Activated T-helper 17 cell treated with anti-CD3 and anti-CD28 coated beads, Interleukin-2, amount 50 U/mL, for 72 hours (primary cell): ENCODE measurements around the gene FAM186B. TPM values are rescaled to one million over a fixed set of nuclear protein-coding genes. Genes with fewer than 3 reads are reported as not detected.

Experiments
- ATAC-seq: fragments of 150-1000 bp; cut with Tn5 transposase; replicated peaks from 2 replicates; pipeline ENCODE4 v1.10.0; 2021; ENCODE audit warnings: mild to moderate bottlenecking, moderate library complexity
- H3K27ac Mint-ChIP-seq: one replicate; pipeline ENCODE4 v1.8.0; 2022; ENCODE audit warnings: mixed read lengths
- H3K27me3 Mint-ChIP-seq: one replicate; pipeline ENCODE4 v1.8.0; 2022; ENCODE audit warnings: mixed read lengths
- H3K36me3 Mint-ChIP-seq: one replicate; pipeline ENCODE4 v1.8.0; 2022; ENCODE audit warnings: low read depth, mild to moderate bottlenecking, mixed read lengths
- H3K4me1 Mint-ChIP-seq: one replicate; pipeline ENCODE4 v1.8.0; 2022; ENCODE audit warnings: mixed read lengths
- H3K4me3 Mint-ChIP-seq: one replicate; pipeline ENCODE4 v1.8.0; 2022; ENCODE audit warnings: mild to moderate bottlenecking, mixed read lengths
- H3K9me3 Mint-ChIP-seq: one replicate; pipeline ENCODE4 v1.8.0; 2022; ENCODE audit warnings: mixed read lengths
- total RNA-seq, 2 donors: library from RNA; stranded (reverse); gene quantifications; one replicate each; pipeline ENCODE4 v1.2.3, GENCODE V29; 2022

FAM186B gene
- total RNA-seq, 2 donors from 2014 or later = 0.11 TPM; not detected in 1

DNA sequence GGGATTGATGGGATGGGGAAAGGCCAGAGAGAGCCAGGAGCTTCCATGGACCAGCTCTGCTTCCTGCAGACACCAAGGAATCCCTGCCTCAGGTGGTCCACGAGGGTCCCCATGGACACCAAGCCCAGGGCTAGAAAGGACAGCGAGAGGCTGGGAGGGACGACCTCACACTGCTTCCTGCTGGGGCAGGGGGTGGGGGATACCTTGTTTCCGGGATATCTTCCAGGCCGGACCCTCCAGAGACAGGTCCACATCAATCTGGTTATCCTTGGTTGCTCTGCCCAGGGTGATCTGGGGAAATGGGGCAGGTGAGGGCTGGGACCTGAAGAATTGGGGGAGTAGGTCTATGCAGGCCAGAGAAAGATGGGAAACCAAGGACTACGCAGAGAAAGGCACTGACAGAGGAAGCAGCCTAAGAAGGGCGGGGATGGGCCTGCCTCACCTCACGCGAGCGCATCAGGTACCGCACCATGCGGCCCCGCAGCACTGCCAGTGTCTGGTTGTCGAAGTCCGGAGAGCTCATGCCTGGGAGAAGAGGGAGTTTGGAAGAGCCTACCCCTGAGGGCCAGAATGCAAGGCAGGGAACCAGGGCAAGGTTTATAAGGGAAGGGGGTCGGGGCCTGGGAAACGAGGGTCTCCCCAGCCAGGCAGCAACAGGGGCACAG, 46.3 kb downstream of the FAM186B start:
- Mint-ChIP-seq H3K4me3 (no peak overlapping the region), H3K36me3 (peaks cover 64% of the 10 kb centered on the region), H3K4me1 (peaks cover 3% of the 10 kb centered on the region), H3K27me3 (no peaks in the 10 kb centered on the region), H3K9me3 (no peaks in the 10 kb centered on the region), H3K27ac (no peak overlapping the region)
- ATAC-seq = no peak

DNA sequence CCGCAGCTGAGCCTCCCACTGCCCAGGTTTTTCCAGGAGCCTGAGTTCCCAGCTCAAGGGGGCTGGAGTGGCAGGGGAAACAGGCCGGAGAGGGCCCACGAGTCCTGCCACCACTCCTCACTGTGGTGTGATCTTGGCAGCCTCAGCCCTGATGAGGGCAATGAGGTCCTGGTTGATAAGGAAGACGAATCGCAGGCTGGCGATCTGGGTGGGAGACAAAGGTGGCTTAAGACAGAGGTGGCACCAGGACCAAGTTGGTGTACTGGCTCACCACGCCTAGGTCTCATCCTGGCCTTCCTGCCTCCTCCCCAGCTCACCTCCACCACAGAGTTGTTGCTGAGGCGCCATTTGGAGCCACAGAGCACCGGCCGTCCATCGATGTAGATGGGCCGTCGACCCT, 46.9 kb downstream of the FAM186B start:
- H3K27me3 Mint-ChIP-seq = no peaks in the 10 kb centered on the region
- ATAC-seq = no peak
- H3K27ac Mint-ChIP-seq = no peak overlapping the region
- H3K36me3 Mint-ChIP-seq = peaks cover 58% of the 10 kb centered on the region
- no peak overlapping the region for H3K4me3 Mint-ChIP-seq
- no peaks in the 10 kb centered on the region for H3K9me3 Mint-ChIP-seq
- peaks cover 3% of the 10 kb centered on the region for H3K4me1 Mint-ChIP-seq

- Mint-ChIP-seq H3K4me3 (no peak overlapping the region), H3K27me3 (no peaks in the 10 kb centered on the region), H3K9me3 (no peaks in the 10 kb centered on the region), H3K36me3 (peaks cover 56% of the 10 kb centered on the region), H3K27ac (no peak overlapping the region), H3K4me1 (peaks cover 3% of the 10 kb centered on the region)
- ATAC-seq = no peak
Observed at GRCh38 chr12:49557917-49558215, 47.6 kb downstream of the FAM186B start.

GRCh38 chr12:49557187-49557916, 48.1 kb downstream of the FAM186B start:
- Mint-ChIP-seq H3K27ac (peak overlapping the region; percentile 23), H3K27me3 (no peaks in the 10 kb centered on the region), H3K36me3 (peaks cover 51% of the 10 kb centered on the region), H3K4me3 (no peak overlapping the region), H3K4me1 (peaks cover 3% of the 10 kb centered on the region), H3K9me3 (no peaks in the 10 kb centered on the region)
- ATAC-seq = no peak

GRCh38 chr12:49556391-49557186, 48.9 kb downstream of the FAM186B start:
- peak overlapping the region; percentile 23 for H3K27ac Mint-ChIP-seq
- peaks cover 3% of the 10 kb centered on the region for H3K4me1 Mint-ChIP-seq
- no peaks in the 10 kb centered on the region for H3K27me3 Mint-ChIP-seq
- no peaks in the 10 kb centered on the region for H3K9me3 Mint-ChIP-seq
- no peak for ATAC-seq
- H3K36me3 Mint-ChIP-seq = peaks cover 44% of the 10 kb centered on the region
- H3K4me3 Mint-ChIP-seq = no peak overlapping the region

GRCh38 chr12:49555631-49556390, 49.6 kb downstream of the FAM186B start:
- no peak for ATAC-seq

DNA sequence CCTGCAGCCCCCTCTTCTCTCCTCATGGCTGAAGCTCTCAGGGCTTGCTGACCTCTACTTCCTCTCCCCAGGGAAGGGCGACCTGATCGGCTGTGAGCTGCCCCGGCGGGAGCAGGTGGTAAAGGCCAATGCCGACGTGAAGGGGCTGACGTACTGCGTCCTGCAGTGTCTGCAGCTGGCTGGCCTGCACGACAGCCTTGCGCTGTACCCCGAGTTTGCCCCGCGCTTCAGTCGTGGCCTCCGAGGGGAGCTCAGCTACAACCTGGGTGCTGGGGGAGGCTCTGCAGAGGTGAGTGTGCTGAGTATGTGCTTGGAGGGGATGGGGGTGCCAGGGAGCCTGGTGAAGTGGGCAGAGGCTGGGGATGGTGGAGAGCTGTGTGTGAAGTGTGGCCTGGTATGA, 51.2 kb downstream of the FAM186B start:
- H3K9me3 Mint-ChIP-seq = no peaks in the 10 kb centered on the region
- H3K36me3 Mint-ChIP-seq = peaks cover 20% of the 10 kb centered on the region
- H3K4me1 Mint-ChIP-seq = no peaks in the 10 kb centered on the region
- no peak for ATAC-seq
- no peak overlapping the region for H3K4me3 Mint-ChIP-seq
- no peaks in the 10 kb centered on the region for H3K27me3 Mint-ChIP-seq
- H3K27ac Mint-ChIP-seq = no peak overlapping the region

More at GRCh38 chr12:49555631-49556390, 49.6 kb downstream of the FAM186B start:
- Mint-ChIP-seq H3K9me3 (no peaks in the 10 kb centered on the region), H3K27me3 (no peaks in the 10 kb centered on the region), H3K27ac (peak overlapping the region; percentile 23), H3K4me1 (peaks cover under 1% of the 10 kb centered on the region), H3K4me3 (no peak overlapping the region), H3K36me3 (peaks cover 36% of the 10 kb centered on the region)

DNA sequence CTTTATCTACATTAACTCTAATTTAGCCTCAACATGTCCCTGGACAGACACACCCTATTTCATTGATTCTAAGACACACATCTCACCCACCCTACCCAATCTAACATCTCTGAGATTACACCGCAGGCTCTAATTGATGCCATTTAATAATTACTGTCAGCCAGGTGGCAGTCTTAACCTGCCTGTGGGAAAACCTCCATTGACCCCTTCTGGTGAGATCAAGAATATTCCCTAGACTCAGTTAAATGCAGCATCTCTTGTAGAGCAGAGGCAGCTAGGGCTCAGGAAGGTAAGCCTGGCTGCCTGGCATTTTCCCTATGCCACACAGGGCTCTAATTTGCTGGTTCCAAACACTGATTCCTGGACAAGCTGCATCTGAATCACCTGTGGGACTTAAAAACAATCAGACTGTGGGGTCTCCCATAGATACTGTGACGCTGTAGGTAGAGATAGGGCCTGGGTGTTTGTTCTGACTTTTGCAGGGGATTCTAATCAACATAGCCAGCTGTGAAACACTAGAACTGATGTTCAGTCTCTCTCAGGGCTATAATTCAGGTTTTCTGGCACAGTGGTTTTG, 51.8 kb downstream of the FAM186B start:
- H3K9me3 Mint-ChIP-seq = no peaks in the 10 kb centered on the region
- peak overlapping the region; percentile 4 for H3K27ac Mint-ChIP-seq
- H3K4me3 Mint-ChIP-seq = no peak overlapping the region

GRCh38 chr12:49552899-49553298, 52.5 kb downstream of the FAM186B start:
- no peaks in the 10 kb centered on the region for H3K9me3 Mint-ChIP-seq
- peak overlapping the region; percentile 4 for H3K27ac Mint-ChIP-seq
- peaks cover 4% of the 10 kb centered on the region for H3K27me3 Mint-ChIP-seq
- no peak overlapping the region for H3K4me3 Mint-ChIP-seq
- no peak for ATAC-seq
- H3K36me3 Mint-ChIP-seq = peaks cover 9% of the 10 kb centered on the region
- H3K4me1 Mint-ChIP-seq = peaks cover 5% of the 10 kb centered on the region

More for the DNA sequence above, 51.8 kb downstream of the FAM186B start:
- Mint-ChIP-seq H3K4me1 (no peaks in the 10 kb centered on the region), H3K27me3 (no peaks in the 10 kb centered on the region), H3K36me3 (peaks cover 14% of the 10 kb centered on the region)
- peak; percentile 31 for ATAC-seq

DNA sequence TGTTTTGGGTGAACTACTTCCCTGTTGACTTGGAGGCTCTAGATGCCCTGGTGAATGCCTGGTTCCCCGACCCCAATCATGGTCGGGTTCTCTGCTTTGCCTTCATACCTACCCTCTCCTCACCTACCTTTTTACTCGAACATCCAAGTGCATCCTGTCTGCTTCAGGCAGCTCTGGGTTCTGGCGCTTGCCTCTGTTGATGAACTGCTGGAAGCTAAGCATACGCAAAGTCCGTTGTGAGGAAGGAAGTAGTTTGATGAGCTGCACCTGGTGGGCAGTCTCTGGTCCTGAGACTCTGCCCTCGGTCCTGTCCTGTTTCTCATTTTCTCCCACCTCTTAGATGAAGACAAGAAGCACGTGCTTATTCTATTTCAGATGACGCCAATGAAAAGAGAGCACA, 53.0 kb downstream of the FAM186B start:
- H3K9me3 Mint-ChIP-seq = no peaks in the 10 kb centered on the region
- peaks cover 9% of the 10 kb centered on the region for H3K36me3 Mint-ChIP-seq
- H3K27ac Mint-ChIP-seq = no peak overlapping the region
- no peak overlapping the region for H3K4me3 Mint-ChIP-seq
- no peak for ATAC-seq
- H3K27me3 Mint-ChIP-seq = peaks cover 6% of the 10 kb centered on the region
- H3K4me1 Mint-ChIP-seq = peaks cover 5% of the 10 kb centered on the region

- H3K9me3 Mint-ChIP-seq = no peaks in the 10 kb centered on the region
- ATAC-seq = no peak
- peaks cover 9% of the 10 kb centered on the region for H3K36me3 Mint-ChIP-seq
- no peak overlapping the region for H3K4me3 Mint-ChIP-seq
- peaks cover 5% of the 10 kb centered on the region for H3K4me1 Mint-ChIP-seq
- peaks cover 8% of the 10 kb centered on the region for H3K27me3 Mint-ChIP-seq
- no peak overlapping the region for H3K27ac Mint-ChIP-seq
Observed at GRCh38 chr12:49552014-49552413, 53.4 kb downstream of the FAM186B start.

GRCh38 chr12:49550693-49551252, 54.7 kb downstream of the FAM186B start:
- Mint-ChIP-seq H3K4me1 (peaks cover 5% of the 10 kb centered on the region), H3K36me3 (no peaks in the 10 kb centered on the region), H3K9me3 (no peaks in the 10 kb centered on the region), H3K27me3 (peaks cover 8% of the 10 kb centered on the region), H3K27ac (no peak overlapping the region), H3K4me3 (no peak overlapping the region)
- no peak for ATAC-seq

- no peak for ATAC-seq
- Mint-ChIP-seq H3K4me1 (peaks cover 5% of the 10 kb centered on the region), H3K4me3 (peak overlapping the region; percentile 65), H3K27ac (no peak overlapping the region), H3K9me3 (no peaks in the 10 kb centered on the region), H3K27me3 (peaks cover 8% of the 10 kb centered on the region), H3K36me3 (no peaks in the 10 kb centered on the region)
Observed at GRCh38 chr12:49549735-49550692, 55.4 kb downstream of the FAM186B start.
